ENCODE measurements around the gene BBS9.

The BBS9 gene

GRCh38 chr7:33356336-33356735 lies 227.0 kb downstream of the BBS9 start:
- no peak for DNase-seq (ENCODE audit: low read depth in 4 of 4, low spot score in 1 of 4)

- DNase-seq (ENCODE audit: low read depth in 4 of 4, low spot score in 1 of 4) = no peak
Observed at GRCh38 chr7:33357846-33358245, 228.5 kb downstream of the BBS9 start.

- no peak for DNase-seq (ENCODE audit: low read depth in 4 of 4, low spot score in 1 of 4)
Observed at GRCh38 chr7:33369888-33370287, 240.5 kb downstream of the BBS9 start.

- no peak for DNase-seq (ENCODE audit: low read depth in 4 of 4, low spot score in 1 of 4)
Observed at GRCh38 chr7:33373195-33373594, 243.8 kb downstream of the BBS9 start.

- no peak for DNase-seq (ENCODE audit: low read depth in 4 of 4, low spot score in 1 of 4)
Observed at GRCh38 chr7:33379891-33380525, 250.6 kb downstream of the BBS9 start.

GRCh38 chr7:33388332-33388731 lies 259.0 kb downstream of the BBS9 start:
- no peak for DNase-seq (ENCODE audit: low read depth in 4 of 4, low spot score in 1 of 4)

GRCh38 chr7:33392148-33392547 lies 262.8 kb downstream of the BBS9 start:
- DNase-seq (ENCODE audit: low read depth in 4 of 4, low spot score in 1 of 4) = no peak

- DNase-seq (ENCODE audit: low read depth in 4 of 4, low spot score in 1 of 4) = no peak
Observed at GRCh38 chr7:33393770-33394169, 264.4 kb downstream of the BBS9 start.

GRCh38 chr7:33395340-33395739 lies 266.0 kb downstream of the BBS9 start:
- DNase-seq (ENCODE audit: low read depth in 4 of 4, low spot score in 1 of 4) = no peak

GRCh38 chr7:33399528-33400213 lies 270.3 kb downstream of the BBS9 start:
- DNase-seq (ENCODE audit: low read depth in 4 of 4, low spot score in 1 of 4) = no peak

- no peak for DNase-seq (ENCODE audit: low read depth in 4 of 4, low spot score in 1 of 4)
Observed at GRCh38 chr7:33400214-33400538, 270.8 kb downstream of the BBS9 start.

- DNase-seq (ENCODE audit: low read depth in 4 of 4, low spot score in 1 of 4) = no peak
Observed at GRCh38 chr7:33410266-33410665, 280.9 kb downstream of the BBS9 start.

- no peak for DNase-seq (ENCODE audit: low read depth in 4 of 4, low spot score in 1 of 4)
Observed at GRCh38 chr7:33411020-33411419, 281.7 kb downstream of the BBS9 start.

GRCh38 chr7:33412331-33412730 lies 283.0 kb downstream of the BBS9 start:
- DNase-seq (ENCODE audit: low read depth in 4 of 4, low spot score in 1 of 4) = no peak

- DNase-seq (ENCODE audit: low read depth in 4 of 4, low spot score in 1 of 4) = no peak
Observed at GRCh38 chr7:33418251-33418701, 288.9 kb downstream of the BBS9 start.

- DNase-seq (ENCODE audit: low read depth in 4 of 4, low spot score in 1 of 4) = no peak
Observed at GRCh38 chr7:33420311-33420940, 291.1 kb downstream of the BBS9 start.

- no peak for DNase-seq (ENCODE audit: low read depth in 4 of 4, low spot score in 1 of 4)
Observed at GRCh38 chr7:33421429-33421828, 292.1 kb downstream of the BBS9 start.

- no peak for DNase-seq (ENCODE audit: low read depth in 4 of 4, low spot score in 1 of 4)
Observed at GRCh38 chr7:33422141-33422540, 292.8 kb downstream of the BBS9 start.

- DNase-seq (ENCODE audit: low read depth in 4 of 4, low spot score in 1 of 4) = no peak
Observed at GRCh38 chr7:33422825-33423645, 293.7 kb downstream of the BBS9 start.

GRCh38 chr7:33423646-33424020 lies 294.3 kb downstream of the BBS9 start:
- no peak for DNase-seq (ENCODE audit: low read depth in 4 of 4, low spot score in 1 of 4)

- no peak for DNase-seq (ENCODE audit: low read depth in 4 of 4, low spot score in 1 of 4)
Observed at GRCh38 chr7:33425395-33425794, 296.0 kb downstream of the BBS9 start.

Data from stimulated activated CD4-positive, alpha-beta T cell treated with anti-CD3 and anti-CD28 coated beads, Interleukin-1b, Interleukin-23, amount 100 ng/mL, for 24 hours (primary cell).